Activated T-cell treated with anti-CD3 and anti-CD28 coated beads, Interleukin-2, amount 50 U/mL, for 1 hour (primary cell): ENCODE results near the gene PLAAT3.
"Not testable (repeated sequence)": the region's sequence is repeated elsewhere in the genome, so short reads cannot be mapped to it uniquely, and the experiment has no call there.

Experiments
- DNase-seq: peaks from one replicate; pipeline ENCODE4 v3.0.0-alpha.2; 2020

Gene PLAAT3

GRCh38 chr11:63564784-63565350 is 49.4 kb downstream of the PLAAT3 start:
- DNase-seq = no peak

GRCh38 chr11:63564056-63564774 is 50.0 kb downstream of the PLAAT3 start:
- no peak for DNase-seq

- no peak for DNase-seq
Observed at GRCh38 chr11:63563201-63564055, 50.8 kb downstream of the PLAAT3 start, which contains the start of gene PLAAT2. TSS of gene PLAAT2 (minus strand) at chr11:63563379. CDS start at chr11:63563324, 55 bp downstream.

- DNase-seq = peak; percentile 47
Observed at GRCh38 chr11:63560506-63561180, 53.6 kb downstream of the PLAAT3 start.

GRCh38 chr11:63558459-63559157 is 55.6 kb downstream of the PLAAT3 start:
- DNase-seq = no peak

- DNase-seq = no peak
Observed at GRCh38 chr11:63557570-63557969, 56.7 kb downstream of the PLAAT3 start.

- DNase-seq = no peak
Observed at GRCh38 chr11:63556404-63557013, 57.7 kb downstream of the PLAAT3 start.

GRCh38 chr11:63554877-63555223 is 59.4 kb downstream of the PLAAT3 start:
- no peak for DNase-seq

- DNase-seq = peak; percentile 59
Observed at GRCh38 chr11:63553759-63554158, 60.5 kb downstream of the PLAAT3 start.

- DNase-seq = no peak
Observed at GRCh38 chr11:63552921-63553320, 61.3 kb downstream of the PLAAT3 start.

GRCh38 chr11:63551889-63552266 is 62.4 kb downstream of the PLAAT3 start:
- DNase-seq = no peak

- DNase-seq = no peak
Observed at GRCh38 chr11:63551091-63551888, 62.9 kb downstream of the PLAAT3 start.

GRCh38 chr11:63550156-63550700 is 64.0 kb downstream of the PLAAT3 start:
- DNase-seq = not testable (repeated sequence)

- no peak for DNase-seq
Observed at GRCh38 chr11:63549411-63549810, 64.8 kb downstream of the PLAAT3 start.

GRCh38 chr11:63548178-63548577 is 66.1 kb downstream of the PLAAT3 start:
- no peak for DNase-seq

GRCh38 chr11:63547061-63547460 is 67.2 kb downstream of the PLAAT3 start:
- no peak for DNase-seq

GRCh38 chr11:63543711-63544110 is 70.5 kb downstream of the PLAAT3 start:
- DNase-seq = no peak

- DNase-seq = not testable (repeated sequence)
Observed at GRCh38 chr11:63542506-63542905, 71.7 kb downstream of the PLAAT3 start.

- DNase-seq = no peak
Observed at GRCh38 chr11:63537293-63538101, 76.7 kb downstream of the PLAAT3 start.

GRCh38 chr11:63536669-63537292 is 77.5 kb downstream of the PLAAT3 start, which contains the start of gene PLAAT4:
TSS of gene PLAAT4 (plus strand) at chr11:63536808. CDS start at chr11:63536869, 61 bp downstream.
- DNase-seq = peak; percentile 40
